Measurements from ENCODE around the gene HOXC11.

Gene HOXC11

GRCh38 chr12:54012631-54013409 lies 39.9 kb downstream of the HOXC11 start:
- no peak for DNase-seq

- DNase-seq = no peak
Measured at GRCh38 chr12:54014377-54015017, 41.6 kb downstream of the HOXC11 start.

- DNase-seq = no peak
Measured at GRCh38 chr12:54015018-54015931, 42.3 kb downstream of the HOXC11 start.

GRCh38 chr12:54016051-54016450 lies 43.1 kb downstream of the HOXC11 start:
- DNase-seq = no peak

- DNase-seq = no peak
Measured at GRCh38 chr12:54016478-54016964, 43.6 kb downstream of the HOXC11 start.

- DNase-seq = no peak
Measured at GRCh38 chr12:54017027-54017788, 44.3 kb downstream of the HOXC11 start.

- no peak for DNase-seq
Measured at GRCh38 chr12:54017878-54018467, 45.0 kb downstream of the HOXC11 start.

DNA sequence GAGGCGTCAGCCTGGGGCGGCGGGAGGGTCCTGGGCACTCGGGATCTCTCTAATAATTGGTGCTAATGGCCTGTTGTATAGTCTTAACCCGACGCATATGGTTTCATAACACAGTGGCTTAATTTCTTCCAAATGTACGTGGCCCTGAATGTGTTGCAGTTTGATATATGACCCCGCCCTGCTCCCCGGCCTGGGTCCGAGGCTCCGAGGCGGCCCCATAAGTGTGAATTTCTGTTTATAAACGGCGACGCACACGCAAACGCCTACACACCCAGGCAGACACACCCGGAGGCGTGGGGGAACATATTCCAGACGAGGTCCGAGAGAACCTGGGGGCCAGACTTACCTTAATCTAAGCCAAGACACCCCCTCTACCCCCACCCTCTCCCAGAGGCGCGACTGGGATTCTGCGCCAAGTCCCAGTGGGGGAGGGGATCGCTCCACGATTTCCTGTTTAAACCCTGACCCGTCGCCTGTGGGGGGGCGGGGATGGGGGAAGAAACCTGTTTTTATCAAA lies 45.6 kb downstream of the HOXC11 start:
- no peak for DNase-seq

DNA sequence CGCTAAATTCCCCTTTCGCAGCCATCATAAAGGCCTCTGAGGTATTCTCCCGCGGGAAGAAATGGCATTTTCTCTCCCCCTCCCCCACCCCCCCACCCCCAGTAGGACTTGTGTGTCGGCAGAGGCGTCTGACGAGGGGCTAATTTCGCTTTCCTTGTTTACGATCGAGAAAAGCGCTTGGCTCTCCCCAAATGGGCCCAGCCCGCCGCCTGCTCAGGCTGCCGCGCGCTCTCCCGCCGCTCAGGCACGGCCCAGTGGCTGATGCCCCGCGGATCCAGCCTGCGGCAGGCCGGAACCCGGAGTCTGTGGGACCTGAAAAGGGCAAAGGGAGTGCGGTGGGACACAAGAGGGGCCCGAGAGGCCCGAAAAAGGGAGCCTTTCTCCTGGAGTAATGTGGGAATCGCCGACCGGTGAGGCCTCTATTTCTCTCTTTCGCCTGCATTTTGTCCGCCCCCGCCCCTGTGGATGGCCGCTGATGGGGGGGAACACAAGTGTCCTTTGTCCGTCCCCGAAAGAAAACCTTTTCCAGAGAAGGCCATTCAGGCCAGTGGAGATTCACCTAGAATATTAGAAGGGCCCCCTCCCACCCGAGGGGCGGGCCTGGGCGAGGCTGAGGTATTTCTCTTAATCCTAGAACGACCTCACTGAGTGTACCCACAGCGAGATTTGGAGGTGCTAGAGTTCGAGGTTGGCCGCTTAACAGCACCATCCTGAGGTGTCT lies 46.3 kb downstream of the HOXC11 start:
- no peak for DNase-seq

DNA sequence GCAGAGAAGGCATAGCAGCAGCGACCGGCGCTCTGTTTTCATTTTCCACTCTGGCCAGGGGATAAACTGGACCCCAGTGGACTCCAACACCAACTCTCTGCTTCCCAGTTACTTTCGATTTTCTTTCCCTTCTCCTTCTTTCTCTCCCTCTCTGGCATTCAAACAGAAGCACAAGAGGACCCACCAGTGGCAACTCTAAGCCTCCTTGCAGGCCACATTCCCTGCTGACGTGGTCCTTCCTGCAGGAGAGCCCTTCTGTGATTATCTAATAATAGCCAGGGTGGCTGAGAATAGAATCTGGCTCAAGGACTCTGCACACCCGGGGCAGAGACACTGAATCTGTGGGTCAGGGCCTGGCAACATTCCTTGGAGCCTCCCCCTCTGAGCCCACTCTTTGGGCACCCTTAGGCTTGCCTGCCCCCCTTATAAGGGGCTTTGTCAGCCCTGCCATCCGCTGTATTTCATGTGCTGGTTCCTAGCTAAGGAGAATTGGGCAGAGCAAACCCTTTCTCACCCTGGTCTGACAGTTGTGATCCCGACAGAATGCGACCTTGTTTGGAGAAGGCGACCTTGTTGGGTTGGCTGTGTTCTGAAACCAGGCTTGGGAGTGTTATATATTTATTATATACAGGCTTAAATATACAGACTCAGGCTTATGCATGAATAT lies 47.1 kb downstream of the HOXC11 start:
- no peak for DNase-seq

DNA sequence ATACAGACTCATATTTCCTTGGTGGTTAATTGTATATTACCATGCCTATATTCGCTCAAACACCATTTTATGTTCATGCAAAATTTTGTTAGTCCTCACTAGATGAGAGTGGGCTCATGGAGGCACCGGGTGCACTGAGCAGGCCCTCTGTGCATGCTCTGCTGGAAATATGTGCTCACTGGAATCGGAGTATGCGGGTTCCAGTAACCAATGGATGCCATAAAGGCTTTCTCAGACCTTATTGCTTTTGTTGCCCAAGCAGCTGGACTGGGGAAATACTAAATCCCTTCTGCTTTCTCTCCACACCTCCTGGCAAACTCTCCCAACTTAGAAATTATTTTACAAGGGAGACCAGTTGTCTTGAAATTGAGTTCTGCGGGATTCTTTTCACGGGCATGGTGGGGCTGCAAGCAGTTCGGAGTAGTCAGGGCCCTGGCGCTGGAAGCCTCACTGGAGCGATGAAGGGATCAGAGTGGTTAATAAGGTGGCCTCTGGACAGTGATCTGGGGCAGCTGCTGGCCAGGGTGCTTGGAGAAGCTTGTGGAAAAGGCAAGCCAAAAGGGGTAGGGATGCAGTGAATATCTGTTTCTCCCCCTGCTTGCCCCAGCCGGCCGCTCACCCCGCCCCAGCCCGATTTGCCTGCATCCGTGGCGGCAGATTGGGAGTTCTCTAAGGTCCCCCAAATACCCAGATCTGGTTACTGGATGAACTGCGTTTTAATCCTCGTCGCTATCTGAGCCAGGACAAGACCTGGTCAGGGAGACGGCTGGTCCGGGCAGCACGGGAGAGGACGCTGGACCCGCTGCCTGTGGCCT lies 47.9 kb downstream of the HOXC11 start:
- DNase-seq = no peak

- DNase-seq = no peak
Measured at GRCh38 chr12:54021432-54022013, 48.6 kb downstream of the HOXC11 start.

DNA sequence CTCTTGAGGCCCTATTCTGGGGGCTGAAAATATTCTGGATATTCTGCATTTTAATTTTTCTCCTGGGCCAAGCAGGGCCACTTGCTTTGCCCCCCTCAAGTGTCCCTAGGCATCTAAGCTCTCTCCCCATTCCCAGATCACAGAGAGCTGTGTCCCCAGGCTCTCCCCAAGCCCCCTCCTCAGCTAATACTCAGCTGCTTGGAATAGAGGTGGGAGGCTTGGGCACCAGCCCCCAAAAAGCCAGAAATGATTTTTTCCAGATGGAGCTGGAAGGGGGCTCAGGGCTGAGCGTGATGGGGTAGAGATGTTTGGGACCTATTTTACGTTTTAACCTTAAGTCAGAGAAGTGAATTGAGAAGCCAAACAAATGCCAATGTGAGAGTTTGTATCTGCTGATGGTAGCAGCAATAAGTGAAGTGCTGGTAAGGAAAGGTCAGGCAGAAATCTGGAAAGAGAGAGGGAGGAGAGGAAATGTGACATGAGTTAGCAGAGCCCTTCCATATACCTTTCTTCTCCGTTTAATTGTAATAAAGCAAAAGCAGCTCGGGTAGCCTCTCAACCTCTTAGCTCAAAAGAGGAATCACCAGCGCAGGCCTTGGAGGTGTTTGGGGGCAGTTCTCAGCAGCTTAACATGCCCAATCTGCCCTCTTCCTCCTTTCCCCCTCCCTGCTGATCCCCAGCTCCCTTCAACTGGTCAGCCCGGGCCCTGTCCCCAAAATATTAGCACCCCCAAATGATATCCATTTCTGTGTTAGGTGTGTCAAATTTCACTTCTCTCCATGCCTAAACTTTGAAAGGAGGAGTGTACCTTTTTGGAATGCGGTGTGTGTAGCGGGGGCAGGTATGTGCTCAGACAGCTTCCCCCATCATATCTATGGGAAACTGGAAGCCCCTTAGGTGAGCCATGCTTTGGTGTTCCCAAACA lies 50.3 kb downstream of the HOXC11 start:
- no peak for DNase-seq

GRCh38 chr12:54024127-54024526 lies 51.2 kb downstream of the HOXC11 start:
- no peak for DNase-seq

DNA sequence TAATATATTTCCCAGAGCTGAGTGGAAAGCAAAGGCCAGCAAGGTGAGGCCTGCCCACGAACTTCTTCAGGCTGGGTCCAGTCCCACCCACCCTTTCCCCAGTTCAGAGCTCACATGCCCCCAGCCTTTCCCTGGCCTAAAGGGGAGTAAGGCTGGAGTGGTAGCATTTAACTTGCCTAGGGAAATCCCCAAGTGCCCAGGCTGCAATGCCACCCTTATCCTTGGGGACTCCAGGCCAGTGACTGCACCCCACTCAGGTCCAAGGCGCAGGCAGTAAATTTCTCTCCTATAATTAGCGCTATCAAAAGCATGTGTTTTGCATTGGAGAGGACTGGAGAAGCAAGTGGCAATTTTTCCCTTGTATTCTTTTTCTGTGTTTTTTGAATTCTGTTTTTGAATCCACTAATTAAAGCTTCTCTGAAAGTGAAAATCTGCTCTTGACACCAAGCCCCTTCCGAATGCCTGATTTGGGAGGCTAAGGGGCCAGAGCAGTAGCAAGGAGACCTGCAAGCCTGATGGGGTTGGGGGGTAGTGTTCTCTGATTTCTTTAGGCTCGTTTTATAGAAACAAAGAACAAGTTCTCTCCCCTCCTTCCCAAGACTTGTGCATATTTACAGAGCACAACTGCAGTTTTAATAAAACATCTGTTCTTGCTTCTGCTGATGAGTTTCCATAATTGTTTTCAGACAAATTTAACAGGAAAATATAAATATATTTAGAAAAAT lies 51.8 kb downstream of the HOXC11 start:
- no peak for DNase-seq

GRCh38 chr12:54025499-54026405 lies 52.8 kb downstream of the HOXC11 start:
- no peak for DNase-seq

Measured in cerebellar nuclear complex (tissue), 1 donor.